ENCODE measurements around the gene THAP7. TPM values are rescaled to one million over a fixed set of nuclear protein-coding genes. Genes with fewer than 3 reads are reported as not detected.

THAP7 gene
- total and polyA plus RNA-seq, 2 experiments from 2014 or later: 21.8 to 25.9 TPM

DNA sequence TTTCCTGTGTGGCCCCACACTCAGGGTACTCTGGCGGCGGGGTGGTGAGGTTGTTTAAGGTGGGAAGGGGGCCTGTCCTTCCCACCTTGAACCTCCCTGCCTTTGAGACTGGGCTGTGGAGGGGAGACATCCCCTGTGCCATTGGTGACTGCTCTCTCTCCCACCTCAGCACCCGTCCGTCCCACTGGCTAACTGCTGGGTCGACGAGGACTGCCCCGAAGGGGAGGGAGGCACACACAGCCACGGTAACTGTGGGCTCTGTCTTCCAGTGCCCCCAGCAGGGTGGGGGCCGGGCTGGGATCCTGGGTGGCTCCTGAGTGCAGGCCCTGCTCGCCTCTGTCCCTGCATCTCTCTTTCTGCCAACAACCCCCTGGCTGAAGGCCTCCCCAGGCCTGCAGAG is 20.6 kb upstream of the THAP7 start:
- H2AFZ ChIP-seq: no peak overlapping the region
- H3K4me1 Mint-ChIP-seq: no peaks in the 10 kb centered on the region
- DNase-seq (ENCODE audit: low spot score): no peak
- H3K9me3 Mint-ChIP-seq: peaks cover 2% of the 10 kb centered on the region; the same call in 2 of the 3 replicates
- H3K79me2 ChIP-seq (replicated peaks; ENCODE audit: insufficient read depth): no peaks in the 10 kb centered on the region
- H3K36me3 Mint-ChIP-seq (ENCODE audit: low read depth): no peaks in the 10 kb centered on the region
- no peak overlapping the region for H3K4me3 ChIP-seq
- H4K20me1 ChIP-seq (replicated peaks; ENCODE audit: insufficient read depth): no peaks in the 10 kb centered on the region
- H3K36me3 ChIP-seq (ENCODE audit: insufficient read depth): no peaks in the 10 kb centered on the region
- no peaks in the 10 kb centered on the region for H3F3A ChIP-seq (replicated peaks; ENCODE audit: low read depth)
- no peak overlapping the region for H3K4me2 ChIP-seq
- H3K27me3 ChIP-seq (ENCODE audit: insufficient read depth): no peaks in the 10 kb centered on the region
- H3K27ac ChIP-seq (ENCODE audit: low read depth): no peak overlapping the region
- H3K4me1 ChIP-seq (ENCODE audit: insufficient read depth): no peaks in the 10 kb centered on the region
- no peaks in the 10 kb centered on the region for H3K9me2 ChIP-seq (ENCODE audit: insufficient read depth)
- H3K27me3 Mint-ChIP-seq (ENCODE audit: insufficient read depth, low read depth, poor library complexity): peaks cover 2% of the 10 kb centered on the region
- H3K27ac Mint-ChIP-seq: no peak overlapping the region
- TF ChIP-seq ZNF331 (CRISPR knock-in tag; IDR thresholded peaks at IDR 0.05; ENCODE audit: low read depth) (no peak), NANOG (IDR thresholded peaks at IDR 0.05; ENCODE audit: borderline replicate concordance) (no peak), EZH2phosphoT487 (IDR thresholded peaks at IDR 0.05; ENCODE audit: unreplicated experiment) (no peak), ZNF462 (CRISPR knock-in tag; IDR thresholded peaks at IDR 0.05) (no peak), STAT1 (IDR thresholded peaks at IDR 0.05; ENCODE audit: unreplicated experiment) (no peak), ZNF114 (CRISPR knock-in tag; IDR thresholded peaks at IDR 0.05) (no peak), CREB1 (CRISPR knock-in tag; IDR thresholded peaks at IDR 0.05; ENCODE audit: low read depth) (no peak)
- TF ChIP-seq, protein P1, sequence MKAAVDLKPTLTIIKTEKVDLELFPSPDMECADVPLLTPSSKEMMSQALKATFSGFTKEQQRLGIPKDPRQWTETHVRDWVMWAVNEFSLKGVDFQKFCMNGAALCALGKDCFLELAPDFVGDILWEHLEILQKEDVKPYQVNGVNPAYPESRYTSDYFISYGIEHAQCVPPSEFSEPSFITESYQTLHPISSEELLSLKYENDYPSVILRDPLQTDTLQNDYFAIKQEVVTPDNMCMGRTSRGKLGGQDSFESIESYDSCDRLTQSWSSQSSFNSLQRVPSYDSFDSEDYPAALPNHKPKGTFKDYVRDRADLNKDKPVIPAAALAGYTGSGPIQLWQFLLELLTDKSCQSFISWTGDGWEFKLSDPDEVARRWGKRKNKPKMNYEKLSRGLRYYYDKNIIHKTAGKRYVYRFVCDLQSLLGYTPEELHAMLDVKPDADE (IDR thresholded peaks at IDR 0.05): no peak
- ATAC-seq: no peak
- H3K4me3 Mint-ChIP-seq: no peak overlapping the region
